ENCODE data around the gene RALGAPA2.

The RALGAPA2 gene

DNA sequence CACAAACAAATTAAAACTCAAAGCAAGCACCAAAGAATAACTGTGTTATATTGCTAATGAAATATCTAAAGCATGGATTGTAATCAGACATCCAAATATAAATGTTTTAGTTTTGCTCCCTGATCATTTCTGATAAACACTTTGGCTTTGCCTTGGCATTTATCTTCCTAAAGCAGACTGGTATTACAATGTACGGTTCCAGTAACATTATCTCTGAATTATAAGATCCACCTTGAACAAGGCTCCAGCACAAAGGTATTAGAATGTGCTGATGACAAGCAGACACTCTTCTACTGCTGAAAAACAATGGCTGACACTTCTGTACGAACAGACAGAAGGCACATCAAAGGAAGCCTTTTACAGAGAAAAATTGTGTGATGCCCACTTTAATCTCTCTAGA, 270.0 kb downstream of the RALGAPA2 start:
- Histone ChIP-seq H3K4me1 (ENCODE audit: control insufficient read depth, insufficient read depth, low read length) (no peaks in the 10 kb centered on the region), H3K9ac (ENCODE audit: low read length) (no peak overlapping the region), H3K9me3 (ENCODE audit: control insufficient read depth, low read length) (no peaks in the 10 kb centered on the region), H3K36me3 (ENCODE audit: control insufficient read depth, insufficient read depth, low read length, severe bottlenecking) (no peaks in the 10 kb centered on the region), H3K27me3 (replicated peaks; ENCODE audit: control insufficient read depth, insufficient read depth, low read length) (no peaks in the 10 kb centered on the region), H3K4me3 (ENCODE audit: low read length) (no peak overlapping the region)
- no peak for DNase-seq (ENCODE audit: low read depth)

DNA sequence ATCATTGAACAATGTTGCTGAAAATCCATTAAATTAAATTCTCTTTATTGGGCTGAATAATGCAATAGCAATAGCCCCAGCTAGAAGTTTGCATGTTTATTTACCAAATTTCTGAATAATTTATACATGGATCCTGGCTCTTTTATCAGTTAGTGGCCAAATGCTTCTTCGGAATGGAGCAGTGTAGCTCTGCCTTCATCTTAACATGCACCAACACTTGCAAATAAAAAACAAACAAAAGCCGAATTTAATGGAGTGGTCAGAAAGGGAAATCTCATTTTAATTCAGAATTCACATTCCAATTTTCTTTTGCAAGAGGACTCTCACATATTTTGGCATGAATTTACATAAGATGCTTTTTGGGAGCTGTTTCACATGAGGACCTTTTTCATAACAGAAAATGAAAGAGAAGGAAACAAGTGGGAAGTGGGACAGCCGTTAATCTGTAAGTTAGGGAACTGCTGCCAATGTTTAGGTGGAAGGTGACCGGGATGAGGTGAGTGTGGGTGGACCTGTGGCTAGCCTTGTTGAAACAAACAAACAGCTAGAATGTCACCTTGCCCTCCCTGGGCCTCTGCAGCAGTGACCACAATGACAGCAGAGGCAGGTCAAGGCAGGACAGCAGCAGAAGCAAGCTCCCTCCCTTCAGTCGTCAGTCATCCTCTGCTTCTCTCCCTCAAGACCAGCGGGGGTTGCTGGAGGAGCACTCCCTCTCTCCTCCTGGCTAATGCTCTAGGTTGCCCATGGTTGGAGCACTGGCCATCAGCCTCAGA, 271.4 kb downstream of the RALGAPA2 start:
- DNase-seq (ENCODE audit: low read depth): no peak
- Histone ChIP-seq H3K4me3 (ENCODE audit: low read length) (no peak overlapping the region), H3K9ac (ENCODE audit: low read length) (no peak overlapping the region), H3K36me3 (ENCODE audit: control insufficient read depth, insufficient read depth, low read length, severe bottlenecking) (no peaks in the 10 kb centered on the region), H3K27me3 (replicated peaks; ENCODE audit: control insufficient read depth, insufficient read depth, low read length) (no peaks in the 10 kb centered on the region), H3K9me3 (ENCODE audit: control insufficient read depth, low read length) (no peaks in the 10 kb centered on the region), H3K4me1 (ENCODE audit: control insufficient read depth, insufficient read depth, low read length) (no peaks in the 10 kb centered on the region)

DNA sequence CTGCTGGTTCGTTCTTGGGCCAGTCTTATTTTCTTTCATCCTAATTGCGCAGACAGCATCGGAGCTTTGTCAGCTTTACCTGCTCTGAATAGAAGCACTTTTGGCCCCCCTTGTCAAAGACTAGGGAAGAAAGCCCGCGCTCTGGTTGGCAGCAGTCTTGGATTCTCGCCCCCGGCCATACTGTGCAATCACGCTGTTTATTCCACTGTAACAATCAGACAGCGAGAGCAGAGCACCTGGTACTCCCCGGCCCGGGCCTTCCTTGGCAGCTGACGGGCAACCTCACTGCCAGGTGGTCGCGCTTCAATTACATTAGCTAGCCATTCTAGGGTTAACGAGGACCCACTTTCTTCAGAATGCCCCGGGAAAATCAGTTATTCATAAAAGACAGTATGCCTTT, 272.0 kb downstream of the RALGAPA2 start:
- DNase-seq (ENCODE audit: low read depth): no peak
- no peaks in the 10 kb centered on the region for H3K4me1 ChIP-seq (ENCODE audit: control insufficient read depth, insufficient read depth, low read length)
- no peaks in the 10 kb centered on the region for H3K9me3 ChIP-seq (ENCODE audit: control insufficient read depth, low read length)
- no peaks in the 10 kb centered on the region for H3K27me3 ChIP-seq (replicated peaks; ENCODE audit: control insufficient read depth, insufficient read depth, low read length)
- H3K9ac ChIP-seq (ENCODE audit: low read length): no peak overlapping the region
- H3K4me3 ChIP-seq (ENCODE audit: low read length): no peak overlapping the region
- H3K36me3 ChIP-seq (ENCODE audit: control insufficient read depth, insufficient read depth, low read length, severe bottlenecking): no peaks in the 10 kb centered on the region

DNA sequence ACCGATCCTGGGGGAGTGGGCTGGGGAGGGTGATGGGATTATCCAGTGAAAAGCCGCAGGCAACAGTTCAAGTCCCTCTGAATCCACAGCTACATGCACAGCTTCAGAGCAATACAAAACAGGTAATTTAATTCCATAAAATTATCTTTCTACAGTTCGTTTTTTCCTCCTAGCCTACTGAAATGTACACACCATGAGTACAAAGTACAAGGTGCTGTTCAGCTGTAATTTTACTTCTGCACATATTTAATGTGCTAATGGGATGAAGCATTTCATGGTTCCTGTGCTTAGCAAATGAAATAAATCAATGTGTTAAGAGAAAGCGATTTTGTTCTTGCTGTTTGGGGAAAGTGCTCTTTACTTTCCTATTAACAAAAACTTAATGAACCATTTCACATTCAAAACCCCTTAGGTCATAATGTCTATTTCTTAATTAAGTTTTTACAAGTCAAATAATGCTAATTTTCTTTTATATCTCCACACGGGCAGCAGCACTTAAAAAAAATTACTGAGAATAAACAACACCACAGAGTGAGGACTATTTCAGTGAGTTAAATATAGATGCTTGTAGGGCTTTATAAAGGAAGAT, 272.7 kb downstream of the RALGAPA2 start:
- Histone ChIP-seq H3K4me1 (ENCODE audit: control insufficient read depth, insufficient read depth, low read length) (no peaks in the 10 kb centered on the region), H3K36me3 (ENCODE audit: control insufficient read depth, insufficient read depth, low read length, severe bottlenecking) (no peaks in the 10 kb centered on the region), H3K9ac (ENCODE audit: low read length) (no peak overlapping the region), H3K4me3 (ENCODE audit: low read length) (no peak overlapping the region), H3K9me3 (ENCODE audit: control insufficient read depth, low read length) (no peaks in the 10 kb centered on the region), H3K27me3 (replicated peaks; ENCODE audit: control insufficient read depth, insufficient read depth, low read length) (no peaks in the 10 kb centered on the region)
- no peak for DNase-seq (ENCODE audit: low read depth)

DNA sequence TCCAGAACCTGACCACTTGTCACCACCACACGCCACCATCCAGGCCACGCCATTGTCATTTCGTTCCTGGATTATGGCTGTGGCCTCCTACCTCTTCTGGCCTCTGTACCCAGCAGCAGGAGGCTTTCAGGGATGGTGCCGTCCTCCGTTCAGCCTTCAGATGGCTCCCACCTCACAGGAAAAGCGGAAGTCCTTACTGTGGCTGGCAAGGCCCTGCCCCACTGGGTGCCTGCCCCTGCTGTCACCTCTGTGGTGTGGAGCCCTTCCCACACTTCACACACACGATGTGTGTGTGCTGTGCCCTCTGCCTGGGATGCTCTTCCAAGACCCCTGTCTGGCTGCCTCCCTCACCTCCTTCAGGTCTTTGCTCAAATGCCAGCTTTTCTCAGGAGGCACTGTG, 275.1 kb downstream of the RALGAPA2 start:
- no peak overlapping the region for H3K4me3 ChIP-seq (ENCODE audit: low read length)
- no peaks in the 10 kb centered on the region for H3K4me1 ChIP-seq (ENCODE audit: control insufficient read depth, insufficient read depth, low read length)
- H3K9me3 ChIP-seq (ENCODE audit: control insufficient read depth, low read length): no peaks in the 10 kb centered on the region
- H3K9ac ChIP-seq (ENCODE audit: low read length): no peak overlapping the region
- no peaks in the 10 kb centered on the region for H3K27me3 ChIP-seq (replicated peaks; ENCODE audit: control insufficient read depth, insufficient read depth, low read length)
- no peaks in the 10 kb centered on the region for H3K36me3 ChIP-seq (ENCODE audit: control insufficient read depth, insufficient read depth, low read length, severe bottlenecking)
- no peak for DNase-seq (ENCODE audit: low read depth)

DNA sequence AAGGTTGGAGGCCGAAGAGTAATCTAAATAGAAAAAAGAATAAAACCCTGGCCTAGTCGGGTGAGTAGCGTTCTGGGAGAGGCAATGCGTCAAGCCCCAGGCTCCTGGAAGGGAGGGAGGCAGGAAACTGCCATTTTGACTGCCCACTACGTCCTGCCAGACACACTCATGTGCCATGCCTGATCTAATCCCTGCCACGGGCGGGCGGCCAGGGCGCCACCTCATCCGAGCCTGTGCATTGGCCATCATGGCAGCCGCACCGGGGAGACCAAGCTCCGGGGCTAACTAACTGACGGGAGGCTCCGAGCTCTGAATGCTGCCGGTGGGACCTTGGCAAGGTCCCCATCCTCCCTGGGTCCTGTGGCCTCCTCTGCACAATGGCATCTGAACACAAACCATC, 275.8 kb downstream of the RALGAPA2 start:
- Histone ChIP-seq H3K4me3 (ENCODE audit: low read length) (no peak overlapping the region), H3K27me3 (replicated peaks; ENCODE audit: control insufficient read depth, insufficient read depth, low read length) (no peaks in the 10 kb centered on the region), H3K9me3 (ENCODE audit: control insufficient read depth, low read length) (no peaks in the 10 kb centered on the region), H3K36me3 (ENCODE audit: control insufficient read depth, insufficient read depth, low read length, severe bottlenecking) (no peaks in the 10 kb centered on the region), H3K9ac (ENCODE audit: low read length) (no peak overlapping the region), H3K4me1 (ENCODE audit: control insufficient read depth, insufficient read depth, low read length) (no peaks in the 10 kb centered on the region)
- DNase-seq (ENCODE audit: low read depth): no peak

DNA sequence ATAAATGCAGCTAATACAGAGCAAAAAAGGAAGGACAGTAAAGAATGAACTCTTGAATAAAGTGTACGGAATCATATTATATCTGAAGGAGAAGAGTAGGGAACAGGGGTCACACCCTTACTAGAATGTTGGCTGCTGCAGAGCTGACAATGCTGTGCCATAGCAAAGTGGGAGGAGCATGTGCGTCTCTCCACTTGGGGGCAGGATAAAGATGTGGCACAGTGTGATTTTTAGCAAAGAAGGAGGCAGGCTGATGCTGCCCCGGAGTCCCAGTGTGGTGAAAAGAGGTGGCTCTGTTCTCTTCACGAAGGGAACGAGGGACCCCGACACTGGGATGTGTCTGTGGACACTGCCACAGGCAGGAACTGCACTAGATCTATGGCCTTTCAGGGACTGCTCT, 277.0 kb downstream of the RALGAPA2 start:
- Histone ChIP-seq H3K4me1 (ENCODE audit: control insufficient read depth, insufficient read depth, low read length) (no peaks in the 10 kb centered on the region), H3K9ac (ENCODE audit: low read length) (no peak overlapping the region), H3K4me3 (ENCODE audit: low read length) (no peak overlapping the region), H3K27me3 (replicated peaks; ENCODE audit: control insufficient read depth, insufficient read depth, low read length) (no peaks in the 10 kb centered on the region), H3K9me3 (ENCODE audit: control insufficient read depth, low read length) (no peaks in the 10 kb centered on the region), H3K36me3 (ENCODE audit: control insufficient read depth, insufficient read depth, low read length, severe bottlenecking) (no peaks in the 10 kb centered on the region)
- DNase-seq (ENCODE audit: low read depth): no peak

DNA sequence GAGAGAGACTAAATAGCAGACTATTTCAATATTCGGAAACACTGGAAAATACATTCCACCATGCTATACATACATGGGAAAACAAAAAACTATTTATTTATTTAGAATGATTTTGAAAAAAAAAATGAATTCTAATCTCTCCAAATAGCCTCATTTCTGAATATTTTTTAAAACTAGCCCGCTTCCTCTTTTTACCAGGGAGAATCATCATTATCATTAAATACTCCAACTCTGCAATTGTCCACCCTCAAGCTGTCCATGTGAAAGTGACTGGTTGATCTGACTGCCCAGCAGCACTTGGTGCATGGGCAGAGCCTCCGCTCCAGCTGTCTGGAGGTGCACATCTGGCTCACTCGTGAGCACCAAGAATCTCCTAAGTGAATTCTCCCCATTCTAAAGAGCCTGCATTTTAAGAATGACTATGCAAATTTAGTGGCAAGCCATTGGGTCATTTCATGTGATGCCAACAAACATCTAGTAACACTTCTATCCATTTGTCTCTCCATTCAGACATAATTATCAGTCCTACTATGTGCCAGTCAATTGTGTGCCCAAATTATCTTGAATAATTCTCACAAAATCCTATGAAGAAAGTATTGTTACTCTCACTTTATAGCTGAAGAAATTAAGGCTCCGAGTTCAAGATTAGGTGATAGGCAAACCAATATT, 279.7 kb downstream of the RALGAPA2 start:
- DNase-seq (ENCODE audit: low read depth): no peak
- Histone ChIP-seq H3K36me3 (ENCODE audit: control insufficient read depth, insufficient read depth, low read length, severe bottlenecking) (no peaks in the 10 kb centered on the region), H3K4me1 (ENCODE audit: control insufficient read depth, insufficient read depth, low read length) (no peaks in the 10 kb centered on the region), H3K9me3 (ENCODE audit: control insufficient read depth, low read length) (no peaks in the 10 kb centered on the region), H3K4me3 (ENCODE audit: low read length) (no peak overlapping the region), H3K27me3 (replicated peaks; ENCODE audit: control insufficient read depth, insufficient read depth, low read length) (no peaks in the 10 kb centered on the region), H3K9ac (ENCODE audit: low read length) (no peak overlapping the region)

DNA sequence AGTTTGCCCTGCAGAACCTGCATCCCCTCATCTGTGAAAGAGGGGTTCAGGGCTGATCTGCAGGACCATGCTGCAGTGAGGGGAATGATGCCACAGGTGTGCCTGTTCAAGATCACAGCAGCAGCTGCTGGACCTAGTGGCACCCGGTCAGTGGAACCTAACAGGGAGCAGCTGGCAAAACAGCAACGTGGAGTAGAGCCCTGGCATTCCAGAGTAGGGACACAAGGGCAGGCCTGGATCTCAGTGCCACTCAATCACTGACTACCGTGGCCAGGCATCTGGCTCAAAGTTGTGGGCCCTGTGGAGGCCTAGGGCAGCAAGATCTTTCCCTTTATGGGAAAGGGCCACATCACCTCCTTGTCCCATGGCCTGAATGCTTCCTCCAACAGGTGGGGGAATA, 282.4 kb downstream of the RALGAPA2 start:
- Histone ChIP-seq H3K36me3 (ENCODE audit: control insufficient read depth, insufficient read depth, low read length, severe bottlenecking) (no peaks in the 10 kb centered on the region), H3K4me3 (ENCODE audit: low read length) (no peak overlapping the region), H3K27me3 (replicated peaks; ENCODE audit: control insufficient read depth, insufficient read depth, low read length) (no peaks in the 10 kb centered on the region), H3K9ac (ENCODE audit: low read length) (no peak overlapping the region), H3K9me3 (ENCODE audit: control insufficient read depth, low read length) (no peaks in the 10 kb centered on the region), H3K4me1 (ENCODE audit: control insufficient read depth, insufficient read depth, low read length) (peaks cover 9% of the 10 kb centered on the region)
- no peak for DNase-seq (ENCODE audit: low read depth)

DNA sequence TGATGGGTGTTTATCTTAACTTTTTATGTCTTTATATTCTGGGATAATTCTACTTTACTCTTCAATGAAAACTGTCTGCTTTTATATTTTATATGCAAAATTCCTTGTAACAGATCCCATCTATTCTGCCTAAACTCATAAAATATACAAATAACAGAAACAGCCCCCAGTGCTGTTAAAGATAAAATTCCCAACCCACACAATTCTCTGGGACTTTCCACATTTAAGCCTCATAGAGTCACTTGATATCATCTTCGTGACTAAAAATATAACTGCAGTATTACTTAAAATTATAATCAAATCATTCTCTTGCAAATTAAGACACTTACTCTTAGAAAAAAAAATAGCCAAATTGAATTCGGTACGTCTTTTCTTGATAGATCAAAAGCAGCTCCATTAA, 284.4 kb downstream of the RALGAPA2 start:
- Histone ChIP-seq H3K27me3 (replicated peaks; ENCODE audit: control insufficient read depth, insufficient read depth, low read length) (no peaks in the 10 kb centered on the region), H3K9me3 (ENCODE audit: control insufficient read depth, low read length) (no peaks in the 10 kb centered on the region), H3K4me1 (ENCODE audit: control insufficient read depth, insufficient read depth, low read length) (peaks cover 9% of the 10 kb centered on the region), H3K4me3 (ENCODE audit: low read length) (no peak overlapping the region), H3K9ac (ENCODE audit: low read length) (no peak overlapping the region), H3K36me3 (ENCODE audit: control insufficient read depth, insufficient read depth, low read length, severe bottlenecking) (no peaks in the 10 kb centered on the region)
- DNase-seq (ENCODE audit: low read depth): no peak

DNA sequence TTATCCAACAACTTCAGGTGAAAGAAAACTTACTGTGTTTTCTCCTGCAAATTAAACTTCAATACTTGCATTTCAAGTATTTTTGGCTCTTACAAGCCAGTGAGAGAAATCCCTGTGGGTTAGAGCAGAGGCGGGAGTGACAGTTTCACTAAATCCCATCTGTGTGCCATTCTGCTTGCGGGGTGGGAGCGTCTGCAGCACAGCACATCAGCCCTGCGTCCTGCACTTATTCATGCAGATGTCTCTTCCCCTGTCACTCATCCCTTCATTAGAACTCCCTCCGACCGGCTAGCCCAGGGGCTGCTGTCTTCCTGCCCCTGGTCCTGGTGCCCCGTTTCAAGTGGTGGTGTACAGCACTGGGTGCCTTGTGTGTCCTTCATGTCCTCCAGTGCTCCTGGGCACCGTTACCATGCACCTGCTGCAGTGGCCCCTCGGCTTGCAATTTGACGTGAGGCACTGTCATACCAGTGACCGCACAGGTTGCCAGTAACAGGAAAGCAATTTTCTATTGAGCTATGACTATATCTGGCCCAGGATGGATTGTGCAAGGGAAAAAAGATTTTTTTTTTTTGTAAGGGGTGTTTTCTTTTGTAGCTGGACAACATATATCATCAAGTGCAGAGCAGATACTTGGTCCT, 285.1 kb downstream of the RALGAPA2 start:
- DNase-seq (ENCODE audit: low read depth): no peak
- Histone ChIP-seq H3K36me3 (ENCODE audit: control insufficient read depth, insufficient read depth, low read length, severe bottlenecking) (no peaks in the 10 kb centered on the region), H3K9ac (ENCODE audit: low read length) (no peak overlapping the region), H3K4me1 (ENCODE audit: control insufficient read depth, insufficient read depth, low read length) (peaks cover 9% of the 10 kb centered on the region), H3K4me3 (ENCODE audit: low read length) (no peak overlapping the region), H3K9me3 (ENCODE audit: control insufficient read depth, low read length) (no peaks in the 10 kb centered on the region), H3K27me3 (replicated peaks; ENCODE audit: control insufficient read depth, insufficient read depth, low read length) (no peaks in the 10 kb centered on the region)
